HCT116 (cell line): ENCODE results near the gene VRK1. TPM values are rescaled to one million over a fixed set of nuclear protein-coding genes. Genes with fewer than 3 reads are reported as not detected.

Experiments used
- ATAC-seq: fragments of 200-7000 bp; cut with Tn5 transposase; 2 replicates; pipeline ENCODE4 v1.9.1; 2020; ENCODE audit warnings: mild to moderate bottlenecking, moderate library complexity
- BruUV-seq: library from RNA; stranded (reverse); fragments of 400-500 nt; replicated peaks from 2 replicates; lab custom pipeline; 2021; lab: Mats Ljungman, UMichigan
- CTCF ChIA-PET: fragments of 300-600 bp; sonication (Branson Sonifier 250); formaldehyde crosslinking; loops from one replicate; lab custom pipeline; 2021; ENCODE audit warnings: antibody characterized with exemption; lab: Charles Lee
- POLR2A ChIA-PET: fragments of 300-600, 350-600 bp; sonication (Branson Sonifier 250); formaldehyde crosslinking; loops from one replicate; lab custom pipeline; 2021; ENCODE audit warnings: antibody characterized with exemption; lab: Charles Lee
- RAD21 ChIA-PET, 2 experiments: fragments of 300-600 bp; sonication (Branson Sonifier 250); formaldehyde crosslinking; loops; one replicate each; lab custom pipeline; 2023; ENCODE audit warnings: low total read pairs in 2 of 2; ENCODE audit not compliant: uncharacterized antibody in 2 of 2, unreplicated experiment in 2 of 2, low non-redundant PET in 1 of 2; lab: Charles Lee
- DNase-seq: peaks from one replicate; pipeline ENCODE4 v3.0.0-alpha.2; 2010; ENCODE audit warnings: low read depth, low spot score
- H2AFZ ChIP-seq: fragments of 200-600 bp; shearing (Covaris generic), sonication (generic); 2 replicates; pipeline ENCODE4 v1.6.1; 2017; ENCODE audit warnings: low read depth, mixed run types, mixed read lengths, antibody characterized with exemption, low read length; ENCODE audit not compliant: poor library complexity, severe bottlenecking
- H3K27ac ChIP-seq: 2 replicates; pipeline ENCODE4 v1.5.1; 2012; ENCODE audit warnings: low read depth, low read length
- H3K27me3 ChIP-seq: fragments of 200-600 bp; sonication (generic); 2 replicates; pipeline ENCODE4 v1.6.1; 2016; ENCODE audit warnings: mixed run types, low read length, mixed read lengths; ENCODE audit not compliant: insufficient read depth
- H3K36me3 ChIP-seq, 2 experiments: fragments of 200-500 bp in 1 of 2; fragments of 200-600 bp in 1 of 2; sonication (Bioruptor generic) in 1 of 2; sonication (generic) in 1 of 2; 2 replicates each; pipeline versions ENCODE4 v1.5.1 to v1.6.1; 2014 to 2016; ENCODE audit warnings: low read length in 2 of 2, inconsistent platforms in 1 of 2, mixed read lengths in 1 of 2, mixed run types in 1 of 2; ENCODE audit not compliant: insufficient read depth in 2 of 2, control insufficient read depth in 1 of 2
- H3K4me1 ChIP-seq, 2 experiments: fragments of 200-600 bp in 1 of 2; sonication (generic) in 1 of 2; 2 replicates each; pipeline versions ENCODE4 v1.5.1 to v1.6.1; 2012 to 2017; ENCODE audit warnings: low read length in 2 of 2, inconsistent platforms in 1 of 2, mild to moderate bottlenecking in 1 of 2, mixed read lengths in 1 of 2, mixed run types in 1 of 2, moderate library complexity in 1 of 2; ENCODE audit not compliant: insufficient read depth in 2 of 2, control insufficient read depth in 1 of 2
- H3K4me2 ChIP-seq: fragments of 200-600 bp; sonication (generic); 2 replicates; pipeline ENCODE4 v1.6.1; 2017; ENCODE audit warnings: mixed run types, low read length, mixed read lengths
- H3K4me3 ChIP-seq, 2 experiments: fragments of 200-600 bp in 1 of 2; sonication (generic) in 1 of 2; replicated peaks in 1 of 2; 2 replicates each; pipeline ENCODE4 v1.5.1; 2011 to 2016; ENCODE audit warnings: low read length in 2 of 2, control low read depth in 1 of 2, low read depth in 1 of 2, mild to moderate bottlenecking in 1 of 2, mixed read lengths in 1 of 2, mixed run types in 1 of 2
- H3K79me2 ChIP-seq: fragments of 200-600 bp; sonication (generic); 2 replicates; pipeline ENCODE4 v1.6.1; 2017; ENCODE audit warnings: mild to moderate bottlenecking, mixed run types, low read length, moderate library complexity, mixed read lengths; ENCODE audit not compliant: insufficient read depth
- H3K9ac ChIP-seq: fragments of 200-600 bp; sonication (generic); 2 replicates; pipeline ENCODE4 v1.6.1; 2016; ENCODE audit warnings: low read length, mixed read lengths
- H3K9me2 ChIP-seq: fragments of 200-600 bp; sonication (generic), shearing (Covaris generic); 2 replicates; pipeline ENCODE4 v1.6.1; 2017; ENCODE audit warnings: mixed run types, mild to moderate bottlenecking, moderate library complexity; ENCODE audit not compliant: insufficient read depth
- H3K9me3 ChIP-seq, 2 experiments: fragments of 200-500 bp in 1 of 2; fragments of 200-600 bp in 1 of 2; sonication (Bioruptor generic) in 1 of 2; sonication (generic) in 1 of 2; 2 replicates each; pipeline ENCODE4 v1.6.1; 2014 to 2017; ENCODE audit warnings: low read length in 2 of 2, mixed read lengths in 2 of 2, inconsistent platforms in 1 of 2, low read depth in 1 of 2, mild to moderate bottlenecking in 1 of 2, mixed run types in 1 of 2, moderate library complexity in 1 of 2; ENCODE audit not compliant: control insufficient read depth in 1 of 2, insufficient read depth in 1 of 2
- H4K20me1 ChIP-seq: fragments of 200-600 bp; sonication (generic), shearing (Covaris generic); 2 replicates; pipeline ENCODE4 v1.6.1; 2017; ENCODE audit warnings: mixed run types, mild to moderate bottlenecking, moderate library complexity; ENCODE audit not compliant: insufficient read depth
- CBX3 ChIP-seq: IDR thresholded peaks from 2 replicates; pipeline ENCODE4 v1.6.1; 2012; ENCODE audit warnings: low read depth
- CEBPB ChIP-seq: IDR thresholded peaks from 2 replicates; pipeline ENCODE4 v1.6.1; 2012; ENCODE audit warnings: low read depth
- EGR1 ChIP-seq: IDR thresholded peaks from 2 replicates; pipeline ENCODE4 v1.6.1; 2012; ENCODE audit warnings: low read depth
- EZH2 ChIP-seq: fragments of 200-600 bp; sonication (generic); IDR thresholded peaks from 2 replicates; pipeline ENCODE4 v1.6.1; 2017; ENCODE audit warnings: antibody characterized with exemption, mixed run types
- EZH2phosphoT487 ChIP-seq: fragments of 200-600 bp; IDR thresholded peaks from 2 replicates; pipeline ENCODE4 v1.6.1; 2018; ENCODE audit warnings: antibody characterized with exemption, borderline replicate concordance
- FOSL1 ChIP-seq: IDR thresholded peaks from 2 replicates; pipeline ENCODE4 v1.6.1; 2012; ENCODE audit warnings: low read depth
- JUND ChIP-seq: IDR thresholded peaks from 2 replicates; pipeline ENCODE4 v1.6.1; 2012
- MAX ChIP-seq: IDR thresholded peaks from 2 replicates; pipeline ENCODE4 v1.6.1; 2012
- POLR2A ChIP-seq: IDR thresholded peaks from 2 replicates; pipeline ENCODE4 v1.7.0; 2011; ENCODE audit warnings: borderline replicate concordance; ENCODE audit not compliant: insufficient read depth, insufficient read length; ENCODE audit errors: extremely low read depth
- POLR2AphosphoS5 ChIP-seq: IDR thresholded peaks from 2 replicates; pipeline ENCODE4 v1.6.1; 2011; ENCODE audit warnings: mild to moderate bottlenecking, low read depth, low read length, moderate library complexity
- RAD21 ChIP-seq: IDR thresholded peaks from 2 replicates; pipeline ENCODE4 v1.6.1; 2012; ENCODE audit warnings: low read depth, mild to moderate bottlenecking
- SIN3A ChIP-seq: IDR thresholded peaks from 2 replicates; pipeline ENCODE4 v1.6.1; 2012; ENCODE audit warnings: low read depth
- SP1 ChIP-seq: IDR thresholded peaks from 2 replicates; pipeline ENCODE4 v1.6.1; 2012; ENCODE audit warnings: low read depth
- SRF ChIP-seq: IDR thresholded peaks from 2 replicates; pipeline ENCODE4 v1.6.1; 2012; ENCODE audit warnings: low read depth
- TCF7L2 ChIP-seq: IDR thresholded peaks from 2 replicates; pipeline ENCODE4 v1.7.0; 2011; ENCODE audit warnings: borderline replicate concordance, inconsistent platforms; ENCODE audit not compliant: insufficient read depth, insufficient read length; ENCODE audit errors: extremely low read depth
- ZFX ChIP-seq: fragments of 450-650 bp; IDR thresholded peaks from 2 replicates; pipeline ENCODE4 v1.6.1; 2017
- ZNF274 ChIP-seq: fragments of 200-500 bp; sonication (Bioruptor generic); IDR thresholded peaks from 2 replicates; pipeline ENCODE4 v1.6.1; 2014; ENCODE audit warnings: mild to moderate bottlenecking, low read depth, low read length, inconsistent platforms
- intact Hi-C: fragments of 100-400 bp; cut with micrococcal nuclease; formaldehyde crosslinking; loops from 2 replicates; pipeline ENCODE4 v1.10.0; 2022
- total RNA-seq: library from RNA; stranded (reverse); gene quantifications from one replicate; pipeline ENCODE4 v1.2.1, GENCODE V29; 2021; ENCODE audit not compliant: unreplicated experiment
- TF ChIP-seq, protein P1 (sequence below): IDR thresholded peaks from 2 replicates; pipeline ENCODE4 v1.6.1; 2012

The VRK1 gene
- total RNA-seq, 1 experiment from 2014 or later: 51.4 TPM

DNA sequence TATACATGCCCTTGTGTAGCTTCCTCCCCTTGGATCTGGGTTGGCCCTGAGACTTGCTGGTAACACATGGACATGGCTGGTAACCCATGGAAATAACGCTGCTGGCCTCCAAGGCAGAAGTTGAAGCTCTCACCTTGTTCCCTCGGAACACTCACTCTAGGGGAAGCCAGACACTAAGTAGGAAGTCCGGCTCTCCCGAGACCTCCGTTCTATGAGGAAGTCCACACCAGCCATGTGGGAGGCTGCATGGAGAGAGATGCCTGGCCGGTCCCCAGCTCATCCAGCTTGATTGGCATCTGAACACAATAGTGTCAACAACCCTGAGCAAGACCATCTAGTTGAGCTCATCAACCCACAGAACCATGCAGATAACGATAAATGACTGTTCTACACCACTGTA lies 39.7 kb upstream of the VRK1 start:
- H3K27me3 ChIP-seq: no peaks in the 10 kb centered on the region; the same call in 1 of the 2 replicates
- H4K20me1 ChIP-seq: no peaks in the 10 kb centered on the region
- POLR2A ChIA-PET: no interaction called here
- H3K36me3 ChIP-seq: no peaks in the 10 kb centered on the region
- H3K79me2 ChIP-seq: no peaks in the 10 kb centered on the region
- no peaks in the 10 kb centered on the region for H3K9me2 ChIP-seq
- H3K9me3 ChIP-seq: no peaks in the 10 kb centered on the region
- TF ChIP-seq EZH2: no peak
- no peak for TF ChIP-seq EGR1
- no peak for TF ChIP-seq CEBPB
- TF ChIP-seq SIN3A: no peak
- no peak for TF ChIP-seq CBX3
- TF ChIP-seq ZNF274: no peak
- TF ChIP-seq POLR2A: no peak
- no peak for TF ChIP-seq MAX
- TF ChIP-seq, protein P1, sequence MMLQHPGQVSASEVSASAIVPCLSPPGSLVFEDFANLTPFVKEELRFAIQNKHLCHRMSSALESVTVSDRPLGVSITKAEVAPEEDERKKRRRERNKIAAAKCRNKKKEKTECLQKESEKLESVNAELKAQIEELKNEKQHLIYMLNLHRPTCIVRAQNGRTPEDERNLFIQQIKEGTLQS: no peak
- no TSS peak for BruUV-seq
- no peak overlapping the region for H3K4me2 ChIP-seq
- H2AFZ ChIP-seq: no peak overlapping the region
- RAD21 ChIA-PET: no interaction called here
- H3K27ac ChIP-seq: no peak overlapping the region
- H3K9ac ChIP-seq: no peak overlapping the region
- no peak for DNase-seq
- ATAC-seq: no peak
- H3K4me3 ChIP-seq: no peak overlapping the region
- CTCF ChIA-PET: interaction anchor here (1.9 kb wide), 1 partner anchor 16 kb away, joined by 5 read pairs; no protein-coding TSS in a partner anchor
- H3K4me1 ChIP-seq: peaks cover 0 to 2% of the 10 kb centered on the region in 2 experiments; a peak in 2 of 4 replicates
- intact Hi-C loops: no loop called here

DNA sequence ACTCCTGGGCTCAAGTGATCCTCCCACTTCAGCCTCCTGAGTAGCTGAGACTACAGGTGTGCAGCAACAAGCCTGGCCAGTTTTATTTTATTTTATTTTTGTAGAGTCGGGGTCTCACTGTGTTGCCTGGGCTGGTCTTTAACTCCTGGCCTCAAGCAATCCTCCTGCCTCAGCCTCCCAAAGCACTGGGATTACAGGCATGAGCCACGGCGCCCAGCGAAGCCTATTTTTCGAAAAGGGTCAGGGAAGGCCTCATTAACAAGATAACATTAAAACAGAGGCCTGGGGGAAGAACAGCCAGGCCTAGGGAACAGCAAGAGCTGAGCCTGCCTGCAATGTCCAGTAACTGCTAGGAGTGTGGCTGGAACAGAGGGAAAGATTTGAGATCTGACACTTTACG lies 36.1 kb upstream of the VRK1 start:
- H3K27me3 ChIP-seq: no peaks in the 10 kb centered on the region; the same call in 1 of the 2 replicates
- no peaks in the 10 kb centered on the region for H3K36me3 ChIP-seq
- BruUV-seq: no TSS peak
- TF ChIP-seq POLR2AphosphoS5 (no peak), SP1 (no peak), EGR1 (no peak), TCF7L2 (no peak), POLR2A (no peak), FOSL1 (no peak), SIN3A (no peak), SRF (no peak), ZFX (no peak), EZH2phosphoT487 (no peak), JUND (no peak), EZH2 (no peak), RAD21 (no peak), ZNF274 (no peak), CBX3 (no peak)
- TF ChIP-seq, protein P1: no peak
- H3K9ac ChIP-seq: no peak overlapping the region
- no peak overlapping the region for H3K27ac ChIP-seq
- ChIA-PET RAD21 (no interaction called here), POLR2A (no interaction called here), CTCF (no interaction called here)
- H2AFZ ChIP-seq: no peak overlapping the region
- H3K9me2 ChIP-seq: no peaks in the 10 kb centered on the region
- intact Hi-C loops: no loop called here
- no peaks in the 10 kb centered on the region for H3K9me3 ChIP-seq
- no peaks in the 10 kb centered on the region for H4K20me1 ChIP-seq
- no peaks in the 10 kb centered on the region for H3K79me2 ChIP-seq
- no peak overlapping the region for H3K4me3 ChIP-seq
- H3K4me1 ChIP-seq: peaks cover 0 to 4% of the 10 kb centered on the region in 2 experiments; a peak in 2 of 4 replicates
- DNase-seq: no peak
- no peak overlapping the region for H3K4me2 ChIP-seq
- no peak for ATAC-seq
